Adrenal gland (tissue), 12 donors: ENCODE results near the gene TMEM37. TPM values are rescaled to one million over a fixed set of nuclear protein-coding genes. Genes with fewer than 3 reads are reported as not detected.
A peak's percentile ranks its signal among the peaks of the same experiment; 100 is the strongest.

ENCODE experiments used
- DNase-seq, 7 donors: peaks; one replicate each; pipeline ENCODE4 v3.0.0-alpha.2; 2019 to 2020
- H3K27ac ChIP-seq, 5 donors: fragments of 200-600 bp; sonication (generic) in 4 of 5; 1 replicate in 3 of 5; 2 replicates in 2 of 5; pipeline versions ENCODE4 v1.5.1 to v1.8.0; 2016 to 2020; ENCODE audit warnings: mild to moderate bottlenecking in 1 of 5
- H3K27me3 ChIP-seq: fragments of 200-600 bp; 2 replicates; pipeline ENCODE4 v1.8.0; 2021
- H3K36me3 ChIP-seq, 2 donors: fragments of 200-600 bp; replicated peaks in 1 of 2; 1 replicate in 1 of 2; 2 replicates in 1 of 2; pipeline versions ENCODE4 v1.5.1 to v1.8.0; 2018 to 2022
- H3K4me1 ChIP-seq, 2 donors: fragments of 200-600 bp; replicated peaks in 1 of 2; 1 replicate in 1 of 2; 2 replicates in 1 of 2; pipeline versions ENCODE4 v1.5.1 to v1.8.0; 2018 to 2021
- H3K4me3 ChIP-seq, 4 donors: fragments of 200-600 bp; sonication (generic) in 3 of 4; one replicate each; pipeline ENCODE4 v1.5.1; 2016 to 2018
- H3K9me3 ChIP-seq, 3 donors: fragments of 200-600 bp; sonication (generic) in 1 of 3; replicated peaks in 1 of 3; 1 replicate in 2 of 3; 2 replicates in 1 of 3; pipeline versions ENCODE4 v1.5.1 to v1.8.0; 2016 to 2021
- CTCF ChIP-seq, 6 experiments: fragments of 450-650 bp in 4 of 6; fragments of 200-600 bp in 2 of 6; sonication (generic) in 1 of 6; IDR thresholded peaks; 1 replicate in 5 of 6; 2 replicates in 1 of 6; pipeline versions ENCODE4 v1.5.1 to v1.8.0; 2016 to 2021; ENCODE audit warnings: antibody characterized with exemption in 6 of 6, mild to moderate bottlenecking in 2 of 6, moderate library complexity in 1 of 6
- POLR2A ChIP-seq, 2 donors: fragments of 450-650 bp; IDR thresholded peaks; one replicate each; pipeline ENCODE4 v1.6.1; 2017; ENCODE audit warnings: antibody characterized with exemption in 2 of 2, mild to moderate bottlenecking in 2 of 2, moderate library complexity in 1 of 2
- WGBS, 4 donors: extraction: QIAGEN DNeasy Blood & Tissue Kit in 2 of 4; methylation state at CpG; one replicate each; pipeline versions ENCODE4 v1.1.5 to v1.1.7; 2013 to 2017; 5-methylcytosine and 5-hydroxymethylcytosine counted together
- intact Hi-C, 2 donors: fragments of 100-400 bp; cut with DNase I; formaldehyde crosslinking; loops; one replicate each; pipeline versions ENCODE4 v1.14.1 to v1.15.0; 2022 to 2023
- polyA plus RNA-seq, 3 donors: library from polyadenylated mRNA; stranded (reverse); fragments of 200-250 nt in 2 of 3; fragments of 350-450 nt in 1 of 3; fragmentation: Illumina TruSeq in 1 of 3; extraction: RNeasy Lipid Tissue Mini Kit (QIAGEN cat#74804) in 1 of 3; gene quantifications; one replicate each; pipeline ENCODE4 v1.2.3, GENCODE V29; 2013 to 2014
- total RNA-seq, 9 donors: library from RNA; depleted of rRNA in 4 of 9; stranded (reverse); fragments of >200 nt in 4 of 9; fragments of 120-200 nt in 1 of 9; fragmentation: NEBNext Ultra II Directional in 1 of 9; extraction: Animal tissue kit (Norgen Biotek cat#: 25700) in 1 of 9; gene quantifications; one replicate each; pipeline versions ENCODE4 v1.1.0 to v1.2.4, GENCODE V29; 2013 to 2023
- donor health status: healthy with polysubstance abuse.
- donor health status: Bipolar disorder and iron deficiency.
- donor health status: DM: yes; HTN: yes; CAD: no.
- donor health status: DM: no; HTN: no; CAD: no.
- donor health status: DM: no; HTN: no; CAD: no.
- donor health status: DM: yes; HTN: yes; CAD: no.

The TMEM37 gene
- total and polyA plus RNA-seq, 12 donors = 5.5 to 31.8 (median 14.7) TPM

GRCh38 chr2:119462574-119462973, 30.9 kb downstream of the TMEM37 start:
- Histone ChIP-seq H3K27me3 (no peaks in the 10 kb centered on the region), H3K36me3 (no peaks in the 10 kb centered on the region), H3K9me3 (no peaks in the 10 kb centered on the region), H3K4me1 (no peaks in the 10 kb centered on the region), H3K4me3 (no peak overlapping the region), H3K27ac (no peak overlapping the region)
- DNase-seq = no peak
- intact Hi-C loops = no loop called here
- 90 to 97% (median 93%) methylated on average over 2 to 7 of the region's 7 CpGs for WGBS, 4 donors
- TF ChIP-seq CTCF (IDR thresholded peaks at IDR 0.05) (no peak), POLR2A (IDR thresholded peaks at IDR 0.05) (no peak)

- TF ChIP-seq POLR2A (IDR thresholded peaks at IDR 0.05) (no peak), CTCF (IDR thresholded peaks at IDR 0.05) (no peak)
- Histone ChIP-seq H3K4me1 (peaks cover 0 to 4% of the 10 kb centered on the region in 2 donors), H3K27ac (no peak overlapping the region), H3K4me3 (no peak overlapping the region), H3K9me3 (no peaks in the 10 kb centered on the region), H3K36me3 (no peaks in the 10 kb centered on the region), H3K27me3 (no peaks in the 10 kb centered on the region)
- no peak for DNase-seq
- intact Hi-C loops = no loop called here
- 43 to 82% (median 66%) methylated on average over 4 of the region's 4 CpGs for WGBS, 4 donors
These were observed 31.5 kb downstream of the TMEM37 start for GRCh38 chr2:119463136-119463535.

- intact Hi-C loops = no loop called here
- peaks cover 0 to 7% of the 10 kb centered on the region in 2 donors for H3K4me1 ChIP-seq
- no peak overlapping the region for H3K4me3 ChIP-seq
- no peak for DNase-seq
- H3K9me3 ChIP-seq = no peaks in the 10 kb centered on the region
- 80 to 86% (median 85%) methylated on average over 9 of the region's 9 CpGs for WGBS, 4 donors
- H3K36me3 ChIP-seq = no peaks in the 10 kb centered on the region
- no peaks in the 10 kb centered on the region for H3K27me3 ChIP-seq
- H3K27ac ChIP-seq = no peak overlapping the region
- TF ChIP-seq CTCF (IDR thresholded peaks at IDR 0.05) = no peak
- TF ChIP-seq POLR2A (IDR thresholded peaks at IDR 0.05) = no peak
These were observed 32.3 kb downstream of the TMEM37 start for GRCh38 chr2:119463990-119464389.

GRCh38 chr2:119464981-119465380, 33.3 kb downstream of the TMEM37 start:
- Histone ChIP-seq H3K27ac (no peak overlapping the region), H3K4me1 (peaks cover 0 to 7% of the 10 kb centered on the region in 2 donors), H3K4me3 (no peak overlapping the region), H3K36me3 (no peaks in the 10 kb centered on the region), H3K27me3 (no peaks in the 10 kb centered on the region), H3K9me3 (no peaks in the 10 kb centered on the region)
- WGBS, 4 donors = 75 to 95% (median 84%) methylated on average over 2 to 4 of the region's 4 CpGs
- intact Hi-C loops = no loop called here
- DNase-seq = peak in 4 of 7 donors; percentile 37 to 66 (median 54)
- TF ChIP-seq POLR2A (IDR thresholded peaks at IDR 0.05) (no peak), CTCF (IDR thresholded peaks at IDR 0.05) (no peak)
